NCI-H1417 (cell line): ENCODE measurements around the gene CACNA1D.
A peak's percentile ranks its signal among the peaks of the same experiment; 100 is the strongest.

Source experiments
- DNase-seq, 3 experiments: peaks; one replicate each; lab custom pipeline; 2025; lab: John Stamatoyannopoulos, UW

The CACNA1D gene

DNA sequence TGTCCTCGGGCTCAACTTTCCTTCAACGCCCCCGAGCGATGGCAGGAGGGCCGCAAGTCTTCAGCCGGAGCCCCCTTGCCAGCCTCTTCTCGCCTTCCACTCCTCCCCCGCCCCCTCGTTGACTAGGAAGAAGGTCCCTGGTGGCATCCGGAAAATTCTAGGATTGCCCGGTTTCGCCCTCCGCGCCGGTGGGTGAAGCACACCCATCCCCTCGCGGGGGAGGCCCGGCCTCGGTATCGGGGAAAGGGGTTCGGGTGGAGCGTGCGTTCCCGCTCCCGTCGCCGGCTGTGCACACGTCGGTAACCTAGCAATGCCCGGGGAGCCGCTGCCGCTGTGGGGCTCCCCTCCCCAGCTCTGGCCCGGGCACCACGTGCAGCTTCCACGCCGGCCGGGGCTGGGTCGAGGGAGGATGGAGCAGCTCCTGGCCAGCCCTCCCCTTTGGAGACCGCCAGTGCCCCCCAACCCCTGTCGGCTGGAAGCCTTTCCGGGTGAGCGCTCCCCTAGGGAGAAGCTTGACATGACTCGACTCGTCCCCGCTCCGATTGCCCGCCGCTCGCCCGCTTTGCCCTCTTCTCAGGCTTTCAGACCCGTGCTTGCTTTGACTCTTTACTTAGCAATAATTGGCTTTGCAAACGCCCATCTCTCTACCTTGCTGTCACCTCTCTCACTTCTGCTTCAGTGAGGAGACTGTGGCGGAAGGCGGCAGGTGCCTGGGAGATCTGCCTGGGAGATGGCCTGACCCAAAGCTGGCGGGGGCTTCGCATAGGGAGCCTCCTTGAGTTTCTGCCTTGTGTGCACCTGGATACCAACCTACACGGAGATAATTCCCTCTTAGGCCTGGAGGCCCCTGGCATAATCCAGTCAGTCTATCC, 1.3 kb downstream of the CACNA1D start:
- peak; percentile 33 to 77 (median 59) for DNase-seq

DNA sequence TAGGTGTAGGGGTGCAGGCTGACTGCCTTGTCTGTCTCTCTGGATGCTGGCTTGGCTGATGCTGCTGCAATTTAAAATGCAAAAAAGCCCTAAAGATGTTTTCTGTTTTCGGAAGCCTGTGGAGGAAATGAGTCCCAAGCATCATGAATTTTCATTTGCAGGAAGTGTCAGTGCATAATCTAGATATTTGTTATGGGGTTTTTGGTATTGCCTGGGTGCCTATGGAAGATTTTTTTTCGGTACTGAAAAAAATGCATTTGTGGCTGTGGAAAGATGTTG, 1.9 kb downstream of the CACNA1D start:
- no peak for DNase-seq

DNA sequence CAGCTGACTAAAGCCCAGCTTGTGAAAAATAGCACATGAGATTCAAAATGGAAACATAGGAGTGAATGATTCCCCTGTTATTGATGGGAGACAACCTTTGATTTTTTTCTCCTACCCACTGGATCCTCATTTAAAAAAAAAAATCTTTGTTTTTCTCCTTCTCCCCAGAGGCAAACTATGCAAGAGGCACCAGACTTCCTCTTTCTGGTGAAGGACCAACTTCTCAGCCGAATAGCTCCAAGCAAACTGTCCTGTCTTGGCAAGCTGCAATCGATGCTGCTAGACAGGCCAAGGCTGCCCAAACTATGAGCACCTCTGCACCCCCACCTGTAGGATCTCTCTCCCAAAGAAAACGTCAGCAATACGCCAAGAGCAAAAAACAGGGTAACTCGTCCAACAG, 2.6 kb downstream of the CACNA1D start:
- no peak for DNase-seq

DNA sequence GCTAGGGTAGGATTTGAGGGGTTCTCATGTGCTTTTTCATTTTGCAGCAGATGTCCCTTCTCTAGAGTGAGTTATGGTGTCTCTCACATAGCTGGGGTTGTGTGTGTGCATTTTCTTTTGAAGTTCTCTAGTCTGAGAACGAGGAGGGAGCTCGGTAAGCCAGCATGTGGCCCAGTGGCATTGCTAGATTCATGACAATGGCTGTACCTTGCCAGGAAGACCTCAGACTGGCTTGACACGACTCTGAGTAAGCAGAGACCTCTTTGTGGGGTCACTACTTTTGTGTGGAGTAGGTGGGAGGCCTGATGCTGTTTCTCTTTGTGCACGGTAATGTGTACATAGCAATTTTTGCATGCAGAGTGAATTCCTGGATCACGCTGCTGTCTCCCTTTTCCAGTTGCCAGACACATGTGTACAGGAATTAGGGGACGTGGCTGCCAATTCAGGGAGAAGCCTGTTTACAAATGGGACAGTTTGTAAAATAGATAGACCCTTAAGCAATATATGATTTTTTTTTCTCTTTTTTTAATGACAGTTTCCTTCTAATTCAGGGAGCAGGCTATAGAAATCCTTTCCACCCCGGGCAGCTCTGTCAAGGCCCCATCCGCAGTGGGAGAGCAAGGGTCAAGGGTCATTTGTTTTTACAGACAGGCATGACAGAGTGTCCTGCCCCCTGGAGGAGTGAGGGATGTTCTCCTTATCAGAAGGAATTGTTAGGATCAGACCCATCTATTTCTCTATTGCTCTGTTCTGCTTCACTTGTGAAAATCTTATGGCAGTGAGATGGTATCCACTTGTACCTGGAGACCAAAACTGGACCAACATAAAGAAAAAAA, 4.6 kb downstream of the CACNA1D start:
- no peak for DNase-seq

DNA sequence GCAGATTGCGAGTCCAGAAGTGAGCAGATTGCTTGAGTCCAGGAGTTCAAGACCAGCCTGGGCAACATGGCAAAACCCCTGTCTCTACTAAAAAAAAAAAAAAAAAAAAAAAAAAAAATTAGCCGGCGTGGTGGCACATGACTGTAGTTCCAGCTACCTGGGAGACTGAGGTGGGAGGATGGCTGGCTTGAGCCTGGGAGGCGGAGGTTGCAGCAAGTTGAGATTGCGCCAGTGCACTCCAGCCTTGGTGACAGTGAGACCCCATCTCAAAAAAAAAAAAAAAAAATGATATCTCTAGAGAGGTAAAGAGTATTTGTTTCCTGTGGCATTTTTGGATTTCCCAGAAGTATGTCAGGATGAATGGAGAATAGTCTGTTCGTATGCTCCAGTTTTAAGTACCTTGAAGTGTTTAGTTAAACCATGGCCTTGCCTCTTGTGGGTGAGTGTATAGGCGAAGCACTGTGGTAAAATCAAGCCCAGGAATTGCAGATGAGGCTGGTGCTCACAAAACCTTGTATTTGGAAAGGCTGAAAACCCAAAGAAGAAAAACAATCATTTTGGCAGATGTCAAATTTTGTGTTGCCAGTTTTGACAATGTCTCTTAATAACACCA, 5.9 kb downstream of the CACNA1D start:
- peak in 1 of 3 experiments; percentile 3 for DNase-seq

DNA sequence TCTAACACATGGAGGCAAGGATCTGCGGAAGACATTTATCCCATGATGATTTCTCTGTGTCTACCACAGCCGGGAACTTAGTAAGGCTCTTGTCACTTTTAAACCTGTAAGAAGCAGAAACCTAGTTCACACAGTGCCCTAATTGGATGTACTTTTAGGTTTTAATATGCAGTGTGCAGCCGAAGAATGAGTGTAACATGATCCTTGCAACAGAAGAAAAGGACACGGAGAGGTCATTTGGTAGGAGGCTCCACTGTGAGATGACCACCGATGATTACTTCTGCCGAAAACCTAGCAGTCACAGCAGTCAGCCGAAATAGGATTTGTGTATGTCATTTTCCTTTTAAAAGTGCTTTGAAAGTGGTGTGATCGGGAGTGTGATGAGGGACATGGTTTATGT, 6.8 kb downstream of the CACNA1D start:
- DNase-seq: no peak

DNA sequence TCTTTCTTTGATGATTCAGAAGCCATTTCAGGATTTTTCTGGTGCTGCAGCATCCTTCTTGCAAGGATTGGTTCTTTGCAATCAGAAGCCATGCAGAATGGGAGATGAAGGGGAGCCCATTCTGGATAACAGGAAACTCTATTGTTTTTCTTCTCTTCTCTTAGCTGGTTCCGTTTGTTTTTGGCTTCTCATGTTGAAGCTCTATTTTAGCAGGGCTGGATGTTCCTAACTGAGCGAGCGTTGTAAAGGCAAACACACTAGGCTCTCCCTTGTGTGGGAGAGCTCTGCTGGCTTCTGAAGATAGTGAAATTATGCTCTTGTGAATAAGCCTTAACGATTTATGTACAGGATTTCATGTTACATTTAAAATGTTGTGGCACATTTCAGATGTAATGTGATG, 8.3 kb downstream of the CACNA1D start:
- DNase-seq: no peak

DNA sequence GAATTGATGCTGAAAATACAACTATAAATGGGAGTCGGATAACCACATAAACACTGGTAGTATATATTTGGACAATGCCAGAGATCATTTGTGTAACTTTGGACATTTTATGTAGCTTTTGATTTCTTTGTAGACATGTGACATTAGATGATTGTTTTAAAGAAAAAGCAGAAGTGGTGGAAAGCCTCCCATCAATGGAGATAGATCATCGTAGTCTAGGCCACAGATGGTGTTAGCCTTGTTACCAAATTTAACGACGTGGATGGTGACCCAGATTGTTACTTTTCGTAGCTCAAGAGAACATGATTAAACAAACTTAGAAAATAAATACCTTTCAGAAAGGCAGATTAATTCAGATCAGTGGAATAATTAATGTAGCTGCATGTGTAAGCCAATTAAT, 8.8 kb downstream of the CACNA1D start:
- no peak for DNase-seq

DNA sequence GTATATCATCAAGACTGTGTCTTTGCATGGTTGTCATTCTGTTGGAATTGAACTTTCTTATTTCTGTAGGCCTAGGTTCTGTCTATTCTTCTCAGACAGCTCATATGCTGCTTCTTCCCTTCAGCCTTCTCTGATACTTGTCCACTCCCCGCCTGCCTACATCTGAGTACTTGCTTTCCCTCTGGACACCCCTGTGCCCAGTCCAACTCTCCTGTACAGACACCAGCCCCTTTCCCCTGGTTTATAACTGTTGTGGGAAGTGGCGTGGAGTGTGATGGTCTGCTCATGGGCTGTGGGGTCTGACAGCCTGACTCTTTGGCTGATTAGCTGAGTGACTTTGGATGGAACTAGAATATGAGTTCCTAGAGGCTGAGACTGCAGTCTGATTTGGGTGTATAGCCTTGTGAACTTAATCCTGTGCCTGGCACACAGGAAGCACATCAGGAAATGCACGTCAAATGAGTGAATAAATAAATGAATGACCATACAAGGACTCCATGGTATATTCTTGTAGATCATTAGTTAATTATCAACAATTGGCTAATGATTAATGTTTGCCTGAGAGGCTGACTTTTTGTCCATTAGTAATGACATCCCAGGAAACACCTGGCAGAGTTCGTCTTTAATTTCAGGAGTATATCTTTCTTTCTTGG, 11.8 kb downstream of the CACNA1D start:
- no peak for DNase-seq

DNA sequence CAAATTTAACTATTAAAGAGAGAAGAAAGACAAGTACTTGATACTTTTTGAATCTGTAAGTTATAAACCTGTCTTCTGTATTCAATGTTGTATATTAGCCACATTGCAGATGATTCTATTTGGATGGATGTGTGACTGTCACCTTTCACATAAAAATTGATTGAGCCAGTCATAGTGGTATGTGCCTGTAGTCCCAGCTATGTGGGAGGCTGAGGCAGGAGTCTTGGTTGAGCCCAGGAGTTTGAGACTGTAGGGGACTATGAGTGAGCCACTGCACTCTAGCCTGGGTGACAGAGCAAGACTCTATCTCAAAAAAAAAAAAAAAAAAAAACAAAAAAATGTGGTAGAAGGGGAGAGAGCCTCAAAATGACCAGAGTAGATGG, 12.3 kb downstream of the CACNA1D start:
- DNase-seq: no peak

DNA sequence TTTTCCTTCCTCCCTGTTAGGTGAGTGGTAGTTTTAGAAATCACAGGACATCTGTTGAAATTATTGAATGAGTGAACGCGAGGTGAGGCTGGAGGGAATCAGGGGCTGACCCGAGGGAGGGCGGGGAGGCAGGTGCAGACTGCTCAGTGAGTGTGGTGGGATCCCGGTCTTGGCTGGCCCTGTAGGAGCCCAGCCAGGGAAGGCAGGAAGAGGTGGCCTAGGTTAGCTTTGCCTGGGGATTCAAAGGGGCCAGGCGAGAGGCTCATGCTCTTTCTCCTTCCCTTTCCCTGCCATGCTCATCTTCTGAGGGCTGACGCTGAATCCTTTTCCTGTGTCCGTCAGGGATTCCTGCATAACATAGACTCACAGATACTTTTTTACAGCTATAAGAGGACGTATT, 15.1 kb downstream of the CACNA1D start:
- DNase-seq: no peak

DNA sequence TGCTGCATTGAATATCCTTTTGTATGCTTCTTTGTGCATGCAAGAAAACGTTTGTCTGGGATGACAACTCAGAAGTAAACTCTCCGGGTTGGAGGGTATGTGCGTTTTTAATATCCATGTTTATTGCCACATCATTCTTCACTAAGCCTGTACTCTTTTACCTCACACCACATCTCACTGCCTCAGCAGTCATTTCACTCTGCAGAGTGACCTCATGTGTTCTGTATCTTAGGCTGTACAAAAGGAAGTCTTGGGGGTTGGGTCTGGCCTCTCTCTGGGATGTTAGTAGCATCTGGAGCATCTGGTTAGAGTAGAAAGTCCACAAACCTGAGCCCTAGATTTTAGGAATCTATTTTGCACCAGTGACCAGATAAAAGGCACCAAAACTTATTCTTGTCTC, 16.1 kb downstream of the CACNA1D start:
- no peak for DNase-seq

DNA sequence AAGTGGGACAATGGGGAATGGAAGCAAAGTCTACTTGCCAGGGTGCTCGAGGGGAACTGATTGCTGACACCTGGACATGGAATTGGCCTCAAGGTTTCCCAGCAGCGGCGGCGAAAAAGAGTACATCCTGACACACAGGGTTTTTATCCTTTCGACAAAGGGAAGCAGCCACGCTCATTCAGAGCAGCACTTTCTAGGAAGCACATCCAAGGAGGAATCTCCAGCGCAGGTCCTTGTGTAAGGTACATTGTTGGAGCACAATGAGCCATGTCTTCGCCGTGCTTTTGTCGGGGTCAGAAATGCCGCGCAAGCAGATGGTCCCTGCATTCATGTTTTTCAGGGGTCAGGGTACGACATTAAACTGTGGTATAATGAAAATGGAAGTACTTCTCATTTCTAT, 16.8 kb downstream of the CACNA1D start:
- no peak for DNase-seq

DNA sequence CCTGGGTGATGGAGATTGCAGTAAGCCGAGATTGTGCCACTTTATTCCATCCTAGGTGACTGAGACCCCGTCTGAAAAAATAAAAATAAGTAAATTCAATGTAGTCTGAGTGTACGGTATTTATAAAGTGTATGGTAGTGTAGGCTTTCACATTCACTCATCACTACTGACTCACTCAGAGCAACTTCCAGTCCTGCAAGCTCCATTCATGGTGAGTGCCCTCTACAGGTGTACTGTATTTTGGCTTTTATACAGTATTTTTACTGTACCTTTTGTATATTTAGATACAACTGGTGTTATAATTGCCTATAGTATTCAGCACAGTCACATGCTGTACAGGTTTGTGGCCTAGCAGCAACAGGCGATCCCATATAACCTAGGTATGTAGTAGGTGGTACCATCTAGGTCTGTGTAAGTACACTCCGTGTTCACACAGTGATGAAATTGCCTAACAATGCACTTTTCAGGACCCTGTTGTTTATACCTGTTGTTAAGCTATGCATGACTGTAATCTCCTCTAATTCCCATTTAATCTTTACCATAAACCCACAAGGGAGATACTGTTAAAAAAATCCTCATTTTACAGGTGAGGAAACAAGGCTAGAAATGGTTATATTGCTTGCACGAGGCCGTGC, 19.3 kb downstream of the CACNA1D start:
- no peak for DNase-seq

DNA sequence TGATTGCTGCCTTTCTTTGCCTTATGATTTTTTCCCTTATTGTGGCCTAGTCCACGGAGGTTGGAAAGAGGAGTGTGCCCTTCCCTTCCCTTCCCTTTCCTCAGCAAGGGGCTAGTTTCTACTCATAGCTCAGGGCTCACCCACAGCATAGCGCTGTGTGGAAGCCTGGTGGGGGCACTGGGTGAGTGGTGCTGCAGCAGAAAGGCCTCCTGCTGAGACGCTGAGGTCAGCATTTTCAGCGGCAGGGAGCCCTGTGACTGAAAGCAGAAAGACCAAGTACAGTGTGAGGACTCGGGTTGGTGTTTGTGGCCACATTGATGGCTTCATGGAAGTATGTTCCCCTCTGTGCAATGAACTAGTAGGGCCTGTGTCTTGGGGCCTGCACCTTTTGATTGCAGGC, 21.9 kb downstream of the CACNA1D start:
- DNase-seq: no peak

DNA sequence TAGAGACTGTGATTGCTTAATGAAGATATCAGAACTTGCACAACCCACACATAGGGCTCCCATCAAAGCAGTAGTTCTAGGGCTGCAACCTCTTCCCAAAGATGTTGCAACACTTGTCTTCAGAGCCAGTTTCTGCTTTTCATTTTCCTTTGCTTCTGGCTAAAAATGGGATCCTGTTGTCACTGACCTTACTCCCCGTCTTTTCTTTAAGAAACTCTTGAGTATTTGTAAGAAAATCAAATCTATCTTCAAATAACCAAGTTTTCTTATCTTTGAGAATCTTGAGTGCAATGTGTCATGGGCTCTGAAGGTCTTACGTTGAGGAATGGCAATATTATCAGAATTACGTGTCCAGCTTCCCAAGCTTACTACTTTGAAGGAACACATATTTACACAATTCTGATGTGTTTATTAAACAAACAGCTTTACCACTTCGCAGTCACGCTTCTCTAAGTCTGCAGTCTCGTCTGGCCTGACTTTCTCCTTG, 24.1 kb downstream of the CACNA1D start:
- DNase-seq: no peak

DNA sequence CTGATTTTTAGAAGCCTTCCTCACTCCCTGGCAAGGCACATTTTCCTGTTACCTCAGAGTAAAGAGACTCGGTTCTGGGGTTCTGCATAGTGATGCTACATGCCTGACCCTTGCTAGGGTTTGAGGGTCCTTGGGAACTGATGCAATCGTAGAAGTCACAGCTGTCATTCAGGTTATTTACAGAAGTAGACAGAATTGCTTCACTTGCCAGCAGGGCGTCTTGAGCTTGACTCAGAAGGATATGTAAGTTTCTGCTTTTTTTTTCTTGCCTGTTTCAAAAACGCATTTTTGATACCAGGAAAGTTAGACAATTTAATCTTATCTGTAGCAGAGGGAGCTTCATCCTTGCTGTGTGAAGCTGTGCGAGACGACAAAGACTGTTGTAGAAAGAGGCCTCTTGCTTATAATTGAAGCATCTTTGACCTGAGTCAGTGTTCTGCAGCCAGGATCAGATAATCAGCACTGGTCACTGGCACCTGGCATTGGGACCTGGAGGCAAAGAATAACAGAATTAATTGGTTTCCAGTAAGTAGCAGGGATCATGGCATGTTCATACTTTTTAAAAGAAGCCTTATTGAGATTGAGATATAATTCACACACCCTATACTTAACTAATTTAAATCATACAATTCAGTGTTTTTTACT, 24.8 kb downstream of the CACNA1D start:
- DNase-seq: no peak

DNA sequence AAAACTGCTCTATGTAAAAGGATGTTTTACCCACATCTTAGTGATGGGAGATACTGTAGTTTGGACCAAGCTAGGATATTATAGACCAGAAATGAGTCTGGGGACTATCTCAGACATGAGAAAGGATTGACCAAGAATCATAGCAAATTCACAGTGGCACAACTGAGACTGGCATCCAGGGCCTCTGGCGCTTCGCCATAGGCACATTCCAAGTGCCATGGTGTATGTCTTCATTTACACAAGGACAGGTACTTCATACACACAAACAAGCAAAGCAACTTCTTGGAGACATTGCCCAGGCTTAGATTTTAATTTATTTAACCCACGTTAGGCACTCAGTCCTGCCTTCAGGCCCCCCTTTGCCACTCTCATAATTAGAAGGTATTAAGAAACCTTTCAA, 28.9 kb downstream of the CACNA1D start:
- no peak for DNase-seq

DNA sequence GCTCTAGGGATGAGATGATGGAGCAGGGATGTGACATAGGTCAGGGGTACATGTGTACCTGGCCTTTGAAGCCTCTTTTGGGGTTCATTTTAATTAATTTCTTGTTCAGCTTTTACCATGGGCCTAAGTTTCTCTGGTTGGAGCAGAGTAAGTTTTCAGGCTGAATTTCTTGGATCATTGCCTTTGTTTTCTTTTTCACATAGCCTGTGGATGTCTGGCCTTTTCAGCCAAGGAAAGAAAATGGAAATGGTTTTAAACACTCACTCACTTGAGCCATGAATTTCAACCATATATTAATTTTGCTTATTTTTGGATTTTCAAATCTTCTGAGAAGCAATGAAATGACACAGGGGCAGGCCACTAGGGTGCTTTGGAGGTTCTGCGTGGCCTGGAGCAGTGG, 30.2 kb downstream of the CACNA1D start:
- DNase-seq: no peak

DNA sequence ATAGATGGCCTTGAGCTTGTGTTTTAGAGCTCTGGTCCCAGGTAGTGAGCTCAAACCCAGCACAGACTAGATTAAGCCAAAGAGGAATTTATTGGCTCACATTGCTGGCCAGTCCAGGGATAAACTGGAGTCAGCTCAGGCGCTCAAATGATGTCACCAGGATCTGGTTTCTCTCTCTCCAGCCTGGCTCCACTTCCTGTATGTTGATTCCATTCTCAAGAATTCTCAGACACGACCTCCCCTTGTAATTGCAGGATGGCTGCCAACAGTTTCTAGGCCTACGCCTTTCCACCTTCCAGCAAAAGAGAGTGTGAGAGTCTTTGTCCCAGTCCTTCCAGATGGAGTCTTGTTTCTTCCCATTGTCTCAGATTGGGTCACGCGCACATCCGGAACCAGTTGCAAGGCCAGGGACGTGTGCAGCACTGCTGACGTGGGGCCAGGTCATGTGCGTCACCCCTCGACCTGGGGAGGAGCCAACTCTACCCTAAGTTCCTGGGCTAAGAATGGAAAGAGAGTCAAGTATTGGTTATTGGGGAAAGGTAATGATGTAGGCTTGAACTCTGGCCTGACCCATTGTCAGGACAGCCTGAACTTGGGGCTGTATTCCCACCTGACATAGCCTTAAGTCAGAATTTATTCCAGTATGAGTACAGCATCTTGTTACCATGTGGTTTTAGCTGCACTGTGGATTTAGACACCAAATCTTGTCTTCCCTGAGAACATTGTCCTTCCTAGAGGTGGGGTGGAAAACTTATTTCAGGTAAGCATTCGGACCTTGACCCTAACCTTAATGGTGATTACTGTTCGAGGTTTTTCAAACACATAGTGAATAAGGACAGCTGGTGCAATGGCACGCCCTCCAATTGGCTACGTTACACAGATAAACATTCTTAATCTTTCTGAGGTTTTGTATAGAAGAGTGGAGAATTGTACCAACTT, 31.6 kb downstream of the CACNA1D start:
- DNase-seq: no peak
